Glutamatergic neuron (in vitro differentiated cells): ENCODE results near the gene ADD2. TPM values are rescaled to one million over a fixed set of nuclear protein-coding genes. Genes with fewer than 3 reads are reported as not detected.

ENCODE experiments used
- DNase-seq: peaks from one replicate; pipeline ENCODE4 v3.0.0; 2022
- H3K27ac Mint-ChIP-seq: one replicate; pipeline ENCODE4 v1.8.0; 2020; ENCODE audit warnings: mild to moderate bottlenecking, mixed read lengths, inconsistent platforms; ENCODE audit not compliant: unreplicated experiment
- H3K27me3 Mint-ChIP-seq: one replicate; pipeline ENCODE4 v1.8.0; 2020; ENCODE audit warnings: mild to moderate bottlenecking, moderate library complexity, mixed read lengths, inconsistent platforms; ENCODE audit not compliant: unreplicated experiment
- H3K36me3 Mint-ChIP-seq: one replicate; pipeline ENCODE4 v1.8.0; 2020; ENCODE audit warnings: mild to moderate bottlenecking, mixed read lengths, inconsistent platforms; ENCODE audit not compliant: unreplicated experiment
- H3K4me1 Mint-ChIP-seq: one replicate; pipeline ENCODE4 v1.8.0; 2020; ENCODE audit warnings: mild to moderate bottlenecking, low read depth, mixed read lengths, inconsistent platforms; ENCODE audit not compliant: unreplicated experiment
- H3K4me3 Mint-ChIP-seq: one replicate; pipeline ENCODE4 v1.8.0; 2020; ENCODE audit warnings: mild to moderate bottlenecking, mixed read lengths, inconsistent platforms; ENCODE audit not compliant: unreplicated experiment
- H3K9me3 Mint-ChIP-seq: one replicate; pipeline ENCODE4 v1.8.0; 2020; ENCODE audit warnings: mild to moderate bottlenecking, moderate library complexity, mixed read lengths, inconsistent platforms; ENCODE audit not compliant: unreplicated experiment
- CTCF ChIP-seq: fragments of 200-600 bp; sonication (generic); IDR thresholded peaks from one replicate; pipeline ENCODE4 v1.5.0; 2021; ENCODE audit not compliant: partially characterized antibody, unreplicated experiment
- total RNA-seq: library from RNA; stranded (reverse); fragmentation: NEBNext Ultra II Directional; extraction: Animal tissue kit (Norgen Biotek cat#: 25700); gene quantifications from one replicate; pipeline ENCODE4 v1.2.1, GENCODE V29; 2021; ENCODE audit not compliant: unreplicated experiment

The ADD2 gene
- total RNA-seq, 1 donor from 2014 or later: 373 TPM

GRCh38 chr2:70691497-70692140, 76.4 kb downstream of the ADD2 start:
- H3K27me3 Mint-ChIP-seq: peaks cover 22% of the 10 kb centered on the region
- no peak overlapping the region for H3K4me3 Mint-ChIP-seq
- peaks cover 29% of the 10 kb centered on the region for H3K36me3 Mint-ChIP-seq
- peaks cover 17% of the 10 kb centered on the region for H3K9me3 Mint-ChIP-seq
- no peak for DNase-seq
- peaks cover 22% of the 10 kb centered on the region for H3K4me1 Mint-ChIP-seq
- no peak overlapping the region for H3K27ac Mint-ChIP-seq
- TF ChIP-seq CTCF: no peak

GRCh38 chr2:70690846-70691245, 77.2 kb downstream of the ADD2 start:
- no peak for DNase-seq
- peaks cover 19% of the 10 kb centered on the region for H3K9me3 Mint-ChIP-seq
- H3K4me3 Mint-ChIP-seq: no peak overlapping the region
- H3K27ac Mint-ChIP-seq: no peak overlapping the region
- TF ChIP-seq CTCF: no peak
- peaks cover 29% of the 10 kb centered on the region for H3K4me1 Mint-ChIP-seq
- peaks cover 27% of the 10 kb centered on the region for H3K27me3 Mint-ChIP-seq
- peaks cover 29% of the 10 kb centered on the region for H3K36me3 Mint-ChIP-seq

- DNase-seq: no peak
- Mint-ChIP-seq H3K4me3 (no peak overlapping the region), H3K4me1 (peaks cover 37% of the 10 kb centered on the region), H3K36me3 (peaks cover 11% of the 10 kb centered on the region), H3K27ac (peak overlapping the region; percentile 68), H3K9me3 (peaks cover 22% of the 10 kb centered on the region), H3K27me3 (peaks cover 24% of the 10 kb centered on the region)
- no peak for TF ChIP-seq CTCF
Measured at GRCh38 chr2:70688427-70688826, 79.6 kb downstream of the ADD2 start.

GRCh38 chr2:70687461-70687795, 80.6 kb downstream of the ADD2 start:
- no peak for DNase-seq
- H3K4me1 Mint-ChIP-seq: peaks cover 37% of the 10 kb centered on the region
- peaks cover 21% of the 10 kb centered on the region for H3K9me3 Mint-ChIP-seq
- peaks cover 15% of the 10 kb centered on the region for H3K36me3 Mint-ChIP-seq
- H3K4me3 Mint-ChIP-seq: peak overlapping the region; percentile 73
- peaks cover 24% of the 10 kb centered on the region for H3K27me3 Mint-ChIP-seq
- no peak for TF ChIP-seq CTCF
- peak overlapping the region; percentile 94 for H3K27ac Mint-ChIP-seq

GRCh38 chr2:70686577-70687460, 81.2 kb downstream of the ADD2 start:
- peak; percentile 58 for TF ChIP-seq CTCF
- peaks cover 15% of the 10 kb centered on the region for H3K36me3 Mint-ChIP-seq
- peaks cover 37% of the 10 kb centered on the region for H3K4me1 Mint-ChIP-seq
- peak overlapping the region; percentile 94 for H3K27ac Mint-ChIP-seq
- H3K27me3 Mint-ChIP-seq: peaks cover 24% of the 10 kb centered on the region
- H3K9me3 Mint-ChIP-seq: peaks cover 18% of the 10 kb centered on the region
- peak; percentile 81 for DNase-seq
- peak overlapping the region; percentile 73 for H3K4me3 Mint-ChIP-seq
